OCI-LY7 (cell line): ENCODE results near the gene ARHGEF17. TPM values are rescaled to one million over a fixed set of nuclear protein-coding genes. Genes with fewer than 3 reads are reported as not detected.

ENCODE experiments used
- BruUV-seq: library from RNA; stranded (reverse); fragments of 400-500 nt; replicated peaks from 2 replicates; lab custom pipeline; 2021; lab: Mats Ljungman, UMichigan
- CTCF ChIA-PET: fragments of 300-600 bp; sonication (Branson Sonifier 250); formaldehyde crosslinking; loops from one replicate; lab custom pipeline; 2022; ENCODE audit warnings: antibody characterized with exemption; ENCODE audit not compliant: unreplicated experiment; lab: Charles Lee
- POLR2A ChIA-PET: fragments of 300-600 bp; sonication (Branson Sonifier 250); formaldehyde crosslinking; loops from one replicate; lab custom pipeline; 2022; ENCODE audit warnings: antibody characterized with exemption; lab: Charles Lee
- DNase-seq: peaks from one replicate; pipeline ENCODE4 v3.0.0-alpha.2; 2015; ENCODE audit warnings: low spot score
- H2AFZ ChIP-seq: fragments of 200-600 bp; sonication (generic), shearing (Covaris generic); 2 replicates; pipeline ENCODE4 v1.6.1; 2014; ENCODE audit warnings: mild to moderate bottlenecking, antibody characterized with exemption, low read length, moderate library complexity
- H3K27ac ChIP-seq: fragments of 200-600 bp; sonication (generic); 2 replicates; pipeline ENCODE4 v1.5.1; 2014; ENCODE audit warnings: mixed run types, low read depth, mild to moderate bottlenecking, moderate library complexity, low read length, inconsistent platforms; ENCODE audit not compliant: poor library complexity, severe bottlenecking
- H3K36me3 ChIP-seq: fragments of 200-600 bp; sonication (generic); 2 replicates; pipeline ENCODE4 v1.6.1; 2014; ENCODE audit warnings: mild to moderate bottlenecking, antibody characterized with exemption, low read length, moderate library complexity, mixed read lengths; ENCODE audit not compliant: insufficient read depth
- H3K4me1 ChIP-seq: fragments of 200-600 bp; sonication (generic); 2 replicates; pipeline ENCODE4 v1.5.1; 2014; ENCODE audit warnings: mild to moderate bottlenecking, low read length; ENCODE audit not compliant: insufficient read depth, poor library complexity, severe bottlenecking
- H3K4me2 ChIP-seq: fragments of 200-600 bp; sonication (generic); 2 replicates; pipeline ENCODE4 v1.6.1; 2014; ENCODE audit warnings: mild to moderate bottlenecking, low read length
- H3K4me3 ChIP-seq: fragments of 200-600 bp; sonication (generic); 2 replicates; pipeline ENCODE4 v1.5.1; 2014; ENCODE audit warnings: mild to moderate bottlenecking, low read depth, low read length; ENCODE audit not compliant: poor library complexity, severe bottlenecking
- H3K79me2 ChIP-seq: fragments of 200-600 bp; sonication (generic); 2 replicates; pipeline ENCODE4 v1.6.1; 2016; ENCODE audit warnings: low read depth, mild to moderate bottlenecking, low read length, moderate library complexity, mixed read lengths; ENCODE audit not compliant: insufficient read depth
- H3K9me2 ChIP-seq: fragments of 200-600 bp; sonication (generic); 2 replicates; pipeline ENCODE4 v1.6.1; 2016; ENCODE audit warnings: mild to moderate bottlenecking, low read length, mixed read lengths; ENCODE audit not compliant: insufficient read depth
- H3K9me3 ChIP-seq: fragments of 200-600 bp; sonication (generic); 2 replicates; pipeline ENCODE4 v1.6.1; 2014; ENCODE audit warnings: mild to moderate bottlenecking, mixed run types, low read length, mixed read lengths
- H4K20me1 ChIP-seq: fragments of 200-600 bp; sonication (generic); 2 replicates; pipeline ENCODE4 v1.6.1; 2014; ENCODE audit warnings: mild to moderate bottlenecking, antibody characterized with exemption, low read length, moderate library complexity, mixed read lengths; ENCODE audit not compliant: insufficient read depth
- CTCF ChIP-seq: fragments of 200-600 bp; sonication (generic); conservative IDR thresholded peaks from 2 replicates; pipeline ENCODE4 v1.5.1; 2014; ENCODE audit warnings: mild to moderate bottlenecking, antibody characterized with exemption, low read length, moderate library complexity, mixed read lengths
- EZH2phosphoT487 ChIP-seq: fragments of 200-600 bp; sonication (generic); IDR thresholded peaks from 2 replicates; pipeline ENCODE4 v1.6.1; 2018; ENCODE audit warnings: low read depth, borderline replicate concordance, mild to moderate bottlenecking, mixed run types, antibody characterized with exemption, low read length, moderate library complexity, mixed read lengths
- intact Hi-C: fragments of 100-400 bp; cut with micrococcal nuclease; formaldehyde crosslinking; loops from one replicate; pipeline ENCODE4 v1.10.0; 2022; ENCODE audit not compliant: unreplicated experiment
- total RNA-seq, 2 experiments: library from RNA; depleted of rRNA in 1 of 2; stranded (reverse); fragments of >200 nt in 1 of 2; shearing (Covaris generic) in 1 of 2; gene quantifications; 2 replicates each; pipeline ENCODE4 v1.2.3, GENCODE V29; 2014 to 2022

ARHGEF17 gene
- total RNA-seq, 2 experiments from 2014 or later, result 0.19 to 1.4 TPM

DNA sequence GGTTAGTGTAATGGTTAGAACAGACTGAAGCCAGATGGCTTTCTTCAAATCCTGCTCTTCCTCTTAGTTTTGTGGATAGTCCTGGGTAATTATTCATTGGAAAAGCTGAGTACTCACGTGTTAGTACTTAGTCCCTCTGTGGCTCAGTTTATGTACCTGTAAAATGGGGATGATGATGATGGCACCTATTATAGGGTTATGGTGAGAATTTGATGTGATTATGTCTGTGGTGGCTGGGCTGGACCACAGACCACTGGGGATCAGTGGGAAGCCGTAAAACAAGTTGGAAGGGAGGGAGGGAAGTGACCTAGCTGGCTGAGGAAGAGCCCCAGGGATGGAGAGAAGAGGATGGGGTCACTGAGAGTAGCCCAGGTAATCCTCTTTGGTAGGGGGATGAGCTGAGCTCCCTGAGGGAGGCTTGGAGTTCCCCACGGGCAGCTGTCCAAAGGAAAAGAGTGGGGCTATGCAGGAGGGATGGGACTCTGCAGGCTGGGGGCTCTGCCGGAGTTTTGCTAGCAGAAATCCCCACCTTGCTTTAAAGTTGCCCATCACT lies 19.8 kb downstream of the ARHGEF17 start:
- Histone ChIP-seq H3K4me2 (no peak overlapping the region), H3K4me1 (peaks cover 23% of the 10 kb centered on the region), H2AFZ (no peak overlapping the region), H3K36me3 (no peaks in the 10 kb centered on the region), H3K4me3 (no peak overlapping the region), H3K79me2 (no peaks in the 10 kb centered on the region), H3K27ac (no peak overlapping the region), H4K20me1 (no peaks in the 10 kb centered on the region), H3K9me2 (no peaks in the 10 kb centered on the region), H3K9me3 (no peaks in the 10 kb centered on the region)
- ChIA-PET CTCF (no interaction called here), POLR2A (no interaction called here)
- no TSS peak for BruUV-seq
- DNase-seq, result no peak
- TF ChIP-seq CTCF, result no peak
- TF ChIP-seq EZH2phosphoT487, result no peak
- intact Hi-C loops, result no loop called here

DNA sequence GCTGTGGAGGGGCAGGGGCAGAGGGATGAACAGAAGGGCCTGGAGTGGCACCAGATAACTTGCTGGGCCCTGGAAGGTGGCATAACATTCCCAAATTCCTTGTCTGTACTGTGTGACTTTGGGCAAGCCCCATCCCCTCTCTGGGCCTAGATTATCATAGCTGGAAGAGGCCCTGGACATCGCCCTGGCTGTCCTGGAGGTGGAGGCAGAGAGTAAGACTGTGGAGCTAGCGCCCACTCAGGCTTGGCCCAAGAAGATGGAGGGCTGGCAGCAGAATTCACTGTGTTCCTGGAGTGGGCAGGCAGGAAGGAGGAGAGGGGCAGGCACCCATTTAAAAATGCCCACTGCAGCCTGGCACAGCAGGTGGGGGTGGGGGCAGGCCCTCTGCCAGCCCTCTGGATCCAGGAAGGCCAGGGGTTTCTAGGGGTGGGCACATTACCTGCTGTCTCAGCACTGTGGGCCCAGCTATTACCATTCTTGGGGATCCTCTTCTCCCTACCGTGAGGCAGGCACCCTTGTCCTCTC lies 22.6 kb downstream of the ARHGEF17 start:
- Histone ChIP-seq H3K27ac (no peak overlapping the region), H3K4me1 (peaks cover 21% of the 10 kb centered on the region), H4K20me1 (no peaks in the 10 kb centered on the region), H2AFZ (no peak overlapping the region), H3K36me3 (no peaks in the 10 kb centered on the region), H3K9me2 (no peaks in the 10 kb centered on the region), H3K9me3 (no peaks in the 10 kb centered on the region), H3K4me2 (no peak overlapping the region), H3K4me3 (no peak overlapping the region), H3K79me2 (no peaks in the 10 kb centered on the region)
- ChIA-PET CTCF (no interaction called here), POLR2A (no interaction called here)
- TF ChIP-seq EZH2phosphoT487 (no peak), CTCF (no peak)
- DNase-seq, result no peak
- BruUV-seq, result no TSS peak
- intact Hi-C loops, result no loop called here

GRCh38 chr11:73331138-73331916 lies 23.3 kb downstream of the ARHGEF17 start:
- Histone ChIP-seq H3K4me2 (no peak overlapping the region), H3K27ac (no peak overlapping the region), H2AFZ (no peak overlapping the region), H3K4me3 (no peak overlapping the region), H3K79me2 (no peaks in the 10 kb centered on the region), H4K20me1 (no peaks in the 10 kb centered on the region), H3K9me2 (no peaks in the 10 kb centered on the region), H3K9me3 (no peaks in the 10 kb centered on the region), H3K4me1 (peaks cover 17% of the 10 kb centered on the region), H3K36me3 (no peaks in the 10 kb centered on the region)
- ChIA-PET CTCF (no interaction called here), POLR2A (interaction anchor here (0.5 kb wide), 1 partner anchor 494 kb away, joined by 3 read pairs; no protein-coding TSS in a partner anchor)
- BruUV-seq, result no TSS peak
- TF ChIP-seq CTCF, result no peak
- no peak for TF ChIP-seq EZH2phosphoT487
- DNase-seq, result no peak
- intact Hi-C loops, result no loop called here
